ENCODE measurements around the gene RPL26.

GRCh38 chr17:8406174-8406573 is 23.2 kb upstream of the RPL26 start:
- TF ChIP-seq ZNF274 (IDR thresholded peaks at IDR 0.05; ENCODE audit: low read depth, low read length), result no peak
- no peak for TF ChIP-seq YY1 (IDR thresholded peaks at IDR 0.05; ENCODE audit: insufficient read depth, insufficient read length)
